Cardiac septum (tissue), 1 donor: Measurements from ENCODE around the gene LRRC37B. TPM values are rescaled to one million over a fixed set of nuclear protein-coding genes. Genes with fewer than 3 reads are reported as not detected.
"Not testable (repeated sequence)": the region's sequence is repeated elsewhere in the genome, so short reads cannot be mapped to it uniquely, and the experiment has no call there.

Source experiments
- DNase-seq: peaks from one replicate; pipeline ENCODE4 v3.0.0-alpha.2; 2020; ENCODE audit warnings: low spot score
- intact Hi-C: fragments of 100-400 bp; cut with DNase I; formaldehyde crosslinking; loops from one replicate; pipeline ENCODE4 v1.14.0; 2022
- total RNA-seq: library from RNA; stranded (reverse); fragmentation: NEBNext Ultra II Directional; extraction: Animal tissue kit (Norgen Biotek cat#: 25700); gene quantifications from one replicate; pipeline ENCODE4 v1.2.1, GENCODE V29; 2021
- donor health status: DM: no; HTN: no; CAD: no.

The LRRC37B gene
- total RNA-seq, 1 donor from 2014 or later = 4.7 TPM

DNA sequence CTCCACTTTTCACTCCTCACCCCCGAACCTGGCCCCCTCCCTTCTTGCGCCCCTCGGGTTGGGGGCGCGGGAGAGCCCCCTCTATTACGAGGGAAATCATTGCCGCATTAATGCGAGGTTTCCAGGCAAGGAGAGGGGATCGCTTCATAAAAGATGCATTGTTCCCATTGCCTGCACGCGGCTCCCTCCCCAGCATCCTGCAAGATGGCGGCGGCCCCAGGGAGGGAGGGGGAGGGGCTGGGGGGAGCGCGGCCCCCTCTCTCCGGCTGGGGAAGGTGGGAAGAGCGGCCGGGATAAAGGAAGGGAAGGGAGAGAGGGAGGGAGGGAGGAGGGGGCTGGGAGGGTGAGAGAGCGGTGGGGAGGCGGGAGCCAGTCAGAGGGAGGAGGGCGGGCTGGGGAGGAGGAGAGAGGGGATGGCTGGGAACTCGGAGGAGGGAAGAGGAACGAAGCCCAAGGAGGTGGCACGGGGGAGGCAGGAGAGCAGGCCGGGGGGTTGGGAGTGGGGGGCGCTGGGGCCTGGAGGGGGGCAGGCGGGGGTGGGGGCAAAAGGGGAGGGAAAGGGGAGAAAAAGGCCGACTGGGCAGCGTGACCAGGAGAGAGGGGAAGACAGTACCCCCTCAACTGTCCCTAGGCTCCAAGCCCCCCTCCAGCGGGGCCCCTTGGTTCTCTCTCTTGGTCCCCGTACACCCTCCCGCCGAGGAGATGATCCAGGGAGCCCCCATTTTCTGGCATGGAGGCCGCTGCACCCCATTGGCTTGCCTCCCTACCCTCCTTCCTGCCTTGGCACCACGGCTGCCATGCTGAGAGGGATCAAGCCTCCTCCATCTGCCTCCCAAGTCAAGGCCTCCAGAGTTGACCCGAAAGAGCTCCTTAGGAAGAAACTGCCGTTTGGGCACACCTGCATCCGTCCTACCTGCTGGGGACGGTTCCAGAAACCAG lies 77.1 kb downstream of the LRRC37B start:
- DNase-seq, intact Hi-C loops: not testable (repeated sequence)

DNA sequence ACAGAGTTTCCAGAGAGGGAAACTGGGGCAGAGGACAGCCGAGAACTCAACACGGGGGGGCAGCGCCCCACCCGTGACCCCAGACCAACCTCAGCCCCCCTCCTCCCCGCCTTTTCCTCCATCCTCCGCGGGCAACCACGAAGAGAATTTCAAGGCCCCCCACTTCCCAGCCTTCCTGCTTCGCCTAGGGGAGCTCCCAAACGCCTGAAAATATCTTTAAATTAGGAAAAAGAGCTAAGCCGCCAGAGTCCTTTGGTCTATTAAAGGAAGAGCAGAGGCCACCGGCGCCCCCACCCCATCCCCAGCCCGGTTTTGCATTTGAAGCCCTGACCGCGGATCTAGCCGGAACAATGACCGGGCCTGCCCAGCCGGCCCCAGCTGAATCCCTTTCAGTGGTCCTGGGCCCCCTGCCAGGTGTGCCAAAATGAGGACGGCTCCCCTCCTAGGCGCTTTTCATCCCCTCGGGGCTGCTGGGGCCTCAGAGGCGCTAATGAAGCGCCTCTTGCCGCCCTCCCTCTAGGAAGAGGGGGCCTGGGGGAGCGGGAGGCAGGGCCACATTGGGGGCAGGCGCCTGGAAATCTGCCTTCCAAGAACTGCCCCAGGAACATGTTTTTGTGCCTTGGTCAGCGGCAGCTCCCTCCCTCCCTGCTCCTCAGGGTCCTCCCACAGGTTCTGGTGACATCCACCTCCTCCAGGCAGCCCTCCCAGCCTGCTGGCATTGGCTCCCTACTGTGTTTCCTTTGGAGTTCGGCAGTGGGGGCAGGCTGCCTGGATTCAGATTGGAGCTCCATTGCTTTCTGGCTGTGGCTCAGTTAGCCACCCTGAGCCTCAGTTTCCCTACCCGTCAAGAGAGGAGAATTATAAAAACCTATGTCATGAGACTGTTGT lies 78.0 kb downstream of the LRRC37B start:
- DNase-seq, intact Hi-C loops: not testable (repeated sequence)

DNA sequence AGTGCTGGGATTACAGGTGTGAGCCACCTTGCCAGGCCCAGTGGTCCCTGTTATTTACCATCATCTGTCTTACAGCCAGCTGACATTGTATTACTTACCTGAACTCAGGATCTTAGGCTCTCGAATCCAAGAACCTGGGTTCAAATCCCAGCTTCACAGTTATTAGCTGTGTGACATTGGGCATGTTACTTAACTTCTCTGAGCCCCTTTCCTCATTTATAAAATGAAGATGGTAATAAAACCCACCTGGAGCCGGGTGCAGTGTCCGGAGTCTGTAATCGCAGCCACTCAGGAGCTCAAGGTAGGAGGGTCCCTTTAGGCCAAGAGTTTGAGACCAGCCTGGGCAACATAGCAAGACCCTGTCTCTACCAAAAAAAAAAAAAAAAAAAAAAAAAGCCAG lies 79.7 kb downstream of the LRRC37B start:
- intact Hi-C loops, DNase-seq: not testable (repeated sequence)

DNA sequence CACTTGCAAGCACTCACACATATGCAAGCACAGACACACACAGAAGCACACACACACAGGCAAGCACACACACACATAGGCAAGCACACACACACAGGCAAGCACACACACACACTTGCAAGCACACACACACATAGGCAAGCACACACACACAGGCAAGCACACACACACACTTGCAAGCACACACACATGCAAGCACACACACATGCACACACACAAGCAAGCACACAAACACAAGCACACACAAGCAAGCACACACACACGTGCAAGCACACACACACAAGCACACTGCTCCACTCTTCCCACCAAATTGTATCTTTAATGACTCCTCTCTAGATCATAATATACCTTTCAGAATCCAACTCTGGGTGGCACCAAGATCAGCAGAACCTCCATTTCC lies 84.9 kb downstream of the LRRC37B start:
- intact Hi-C loops = not testable (repeated sequence)

DNA sequence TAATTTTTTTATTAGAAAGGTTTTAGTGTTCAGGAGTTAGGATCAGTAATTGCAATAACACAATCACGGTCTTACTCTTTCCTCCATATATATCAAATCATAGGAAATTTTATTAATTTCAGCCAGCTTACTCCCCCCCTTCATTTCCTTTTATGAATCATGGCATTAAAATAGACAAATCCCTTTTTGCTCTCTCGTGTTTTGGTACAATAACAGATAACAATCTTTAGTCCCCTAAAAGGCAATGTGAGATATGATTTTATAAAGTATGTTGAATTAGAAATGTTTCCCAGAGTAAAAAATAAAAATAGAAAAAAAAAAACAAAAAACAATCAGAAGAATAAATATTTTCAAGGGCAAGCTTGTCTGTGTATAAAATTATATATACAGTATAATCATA lies 92.5 kb downstream of the LRRC37B start:
- DNase-seq = no peak
- intact Hi-C loops = no loop called here

More for the DNA sequence above, 84.9 kb downstream of the LRRC37B start:
- not testable (repeated sequence) for DNase-seq

DNA sequence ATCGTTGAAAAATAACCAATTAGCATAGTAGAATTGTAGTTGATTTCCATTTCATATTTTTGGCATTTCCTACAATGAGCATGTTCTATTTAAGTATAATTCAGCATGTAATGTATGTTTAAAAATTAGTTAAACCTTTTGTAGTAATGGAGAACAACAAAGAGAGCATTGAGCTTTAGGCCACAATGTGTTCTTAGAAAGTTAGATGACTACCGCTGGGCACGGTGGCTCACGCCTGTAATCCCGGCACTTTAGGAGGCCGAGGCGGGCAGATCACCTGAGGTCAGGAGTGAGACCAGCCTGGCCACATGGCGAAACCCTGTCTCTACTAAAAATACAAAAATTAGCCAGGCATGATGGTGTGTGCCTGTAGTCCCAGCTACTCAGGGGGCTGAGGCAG lies 93.1 kb downstream of the LRRC37B start:
- DNase-seq, intact Hi-C loops: not testable (repeated sequence)

DNA sequence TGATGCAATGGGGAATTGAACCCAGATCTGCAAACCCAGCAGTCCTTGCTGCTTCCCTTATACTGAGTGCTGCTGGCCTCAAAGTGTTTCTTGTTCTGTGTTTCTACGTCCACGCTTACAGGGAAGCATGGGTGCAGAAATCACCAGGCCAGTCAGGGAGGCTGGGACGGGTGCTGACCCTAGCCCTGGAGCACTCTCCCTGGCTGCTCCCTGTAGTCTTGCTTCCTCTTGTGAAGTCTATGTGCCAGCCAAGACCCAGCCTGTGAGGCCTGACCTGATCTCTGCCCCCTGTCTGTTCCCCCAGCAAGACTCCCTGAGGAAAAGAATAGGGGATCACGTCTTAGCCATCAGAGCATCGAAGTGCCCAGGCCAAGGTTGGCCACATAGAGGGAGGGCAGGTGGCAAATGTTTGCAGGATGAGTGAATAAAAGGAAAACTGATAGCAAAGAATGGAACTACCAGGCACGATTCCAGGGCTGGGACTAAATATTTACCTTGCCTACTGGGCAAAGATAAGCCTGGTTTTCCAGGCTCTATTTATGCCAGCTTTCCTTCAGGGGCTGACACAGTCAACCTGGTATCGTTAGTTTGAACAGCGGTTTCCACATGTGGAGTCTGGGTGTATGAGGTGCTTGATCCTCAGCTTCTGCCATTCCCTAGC lies 93.9 kb downstream of the LRRC37B start:
- intact Hi-C loops = no loop called here
- no peak for DNase-seq

DNA sequence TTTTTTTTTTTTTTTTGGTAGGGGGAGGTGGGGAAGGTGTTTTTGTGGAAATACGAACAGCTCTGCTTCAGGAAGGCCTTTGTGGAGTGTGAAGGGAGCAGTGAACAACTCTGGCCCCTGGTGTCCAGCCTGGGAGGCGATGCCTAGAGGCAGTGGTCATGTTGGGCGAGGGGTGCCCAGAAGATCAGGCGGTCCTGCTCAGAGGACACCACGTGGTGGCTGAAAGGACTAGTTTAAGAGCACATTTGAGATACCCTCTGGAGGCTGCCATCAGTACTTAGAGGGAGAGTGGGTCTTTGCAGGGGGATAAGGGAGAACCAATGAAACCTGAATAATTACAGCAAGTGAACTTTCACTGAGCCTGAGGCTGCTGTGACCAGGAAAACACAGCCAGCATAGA lies 95.0 kb downstream of the LRRC37B start:
- intact Hi-C loops = no loop called here
- DNase-seq = no peak

DNA sequence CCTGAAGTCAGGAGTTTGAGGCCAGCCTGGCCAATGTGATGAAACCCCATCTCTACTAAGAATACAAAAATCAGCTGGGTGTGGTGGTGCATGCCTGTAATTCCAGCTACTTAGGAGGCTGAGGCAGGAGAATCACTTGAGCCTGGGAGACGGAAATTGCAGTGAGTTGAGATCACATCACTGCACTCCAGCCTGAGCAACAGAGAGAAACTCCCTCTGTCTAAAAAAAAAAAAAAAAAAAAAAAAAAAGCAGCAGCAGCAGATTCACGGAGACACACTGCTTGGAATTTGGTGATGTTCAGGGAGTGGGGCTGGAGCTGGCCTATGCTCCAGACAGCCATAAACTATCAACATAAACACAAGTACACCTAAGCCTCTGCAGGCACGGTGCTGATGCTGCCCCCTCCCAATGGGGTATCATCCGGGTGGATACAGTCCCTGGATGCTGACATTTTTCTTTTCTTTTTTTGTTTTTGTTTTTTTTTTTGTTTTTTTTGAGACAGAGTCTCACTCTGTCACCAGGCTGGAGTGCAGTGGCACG lies 95.5 kb downstream of the LRRC37B start:
- DNase-seq = no peak
- intact Hi-C loops = no loop called here

Other genes with a start within 250 kb of the LRRC37B start
- gene COPRS, start 148.1 kb upstream of the LRRC37B start, total RNA-seq = 51.9 TPM
- 27.2 TPM for gene UTP6, start 105.7 kb upstream of the LRRC37B start, total RNA-seq
- 14.7 TPM for gene SUZ12, start 70.4 kb upstream of the LRRC37B start, total RNA-seq
- gene RHOT1, start 135.1 kb downstream of the LRRC37B start, total RNA-seq = 39.4 TPM